HG03378 (cell line): Measurements from ENCODE around the gene MFSD8.
A peak's percentile ranks its signal among the peaks of the same experiment; 100 is the strongest.
"Not testable (repeated sequence)": the region's sequence is repeated elsewhere in the genome, so short reads cannot be mapped to it uniquely, and the experiment has no call there.

Source experiments
- ATAC-seq: cut with Tn5 transposase; IDR thresholded peaks from one replicate; pipeline ENCODE4 v1.9.1; 2021; ENCODE audit warnings: mild to moderate bottlenecking, moderate library complexity; ENCODE audit not compliant: unreplicated experiment

The MFSD8 gene

GRCh38 chr4:127965062-127965802 lies at the start of gene MFSD8, which contains the start of gene ABHD18:
MFSD8 (minus strand) TSS chr4:127965173; CDS start chr4:127965133, 40 bp downstream.
ABHD18 (plus strand) TSS chr4:127965406; CDS start chr4:127982956, 17,550 bp downstream.
- ATAC-seq, result peak; percentile 94

GRCh38 chr4:128009428-128009827 lies 44.5 kb upstream of the MFSD8 start:
- no peak for ATAC-seq

GRCh38 chr4:128006592-128006991 lies 41.6 kb upstream of the MFSD8 start:
- no peak for ATAC-seq

DNA sequence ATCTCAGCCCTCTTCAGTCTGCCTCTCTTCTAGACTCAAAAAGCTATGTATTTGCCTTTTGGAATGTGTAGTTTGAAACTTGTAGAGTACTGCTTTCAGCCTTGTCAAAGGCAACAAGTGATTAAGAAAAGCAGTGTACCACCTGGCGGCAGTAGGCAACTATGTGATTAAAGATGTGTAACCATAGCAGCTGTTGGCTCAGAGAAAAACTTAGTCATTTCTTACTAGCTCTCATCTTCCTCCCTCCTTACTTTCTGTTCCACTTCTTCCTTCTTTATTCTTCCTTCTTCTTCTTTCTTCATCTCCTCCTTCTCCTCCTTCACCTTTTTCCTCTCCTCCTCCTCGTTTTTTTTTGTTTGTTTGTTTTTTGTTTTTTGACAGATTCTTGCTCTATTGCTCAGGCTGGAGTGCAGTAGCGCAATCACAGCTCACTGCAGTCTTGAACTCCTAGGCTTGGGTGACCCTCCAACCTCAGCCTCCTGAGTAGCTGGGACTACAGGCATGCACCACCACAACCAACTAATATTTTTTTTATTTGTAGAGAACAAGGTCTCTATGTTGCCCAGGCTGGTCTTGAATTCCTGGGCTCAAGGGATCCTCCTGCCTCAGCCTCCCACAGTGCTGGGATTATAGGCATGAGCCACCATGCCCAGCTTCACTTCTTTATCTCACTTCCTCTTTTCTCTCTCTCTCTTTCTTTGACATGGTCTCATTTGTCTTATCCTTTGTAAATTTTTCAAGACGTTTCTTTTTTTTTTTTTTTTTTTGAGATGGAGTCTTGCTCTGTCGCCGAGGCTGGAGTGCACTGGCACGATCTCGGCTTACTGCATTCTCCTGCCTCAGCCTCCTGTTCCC lies 32.8 kb upstream of the MFSD8 start:
- ATAC-seq, result peak; percentile 98

- not testable (repeated sequence) for ATAC-seq
Observed at GRCh38 chr4:127996521-127996920, 31.5 kb upstream of the MFSD8 start.

- no peak for ATAC-seq
Observed at GRCh38 chr4:127995776-127996175, 30.8 kb upstream of the MFSD8 start.

DNA sequence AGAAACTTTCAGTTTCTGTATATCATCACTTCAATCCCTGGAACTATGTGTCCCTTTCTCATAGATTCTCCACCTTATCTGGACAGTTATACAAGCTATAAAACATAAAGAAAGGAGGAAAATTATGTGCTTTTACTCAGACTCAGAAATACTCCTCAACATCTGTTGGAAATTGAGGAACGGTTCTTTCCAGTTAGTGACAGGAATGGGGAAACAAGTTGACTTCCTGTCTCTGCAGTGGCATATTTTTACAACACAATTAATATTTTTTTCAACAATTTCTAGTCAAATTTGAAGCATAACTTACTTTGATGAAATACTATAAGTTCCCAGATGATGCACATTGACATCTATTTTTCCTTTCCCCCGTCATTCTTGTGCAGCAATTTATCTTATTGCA lies 28.2 kb upstream of the MFSD8 start:
- ATAC-seq, result no peak

DNA sequence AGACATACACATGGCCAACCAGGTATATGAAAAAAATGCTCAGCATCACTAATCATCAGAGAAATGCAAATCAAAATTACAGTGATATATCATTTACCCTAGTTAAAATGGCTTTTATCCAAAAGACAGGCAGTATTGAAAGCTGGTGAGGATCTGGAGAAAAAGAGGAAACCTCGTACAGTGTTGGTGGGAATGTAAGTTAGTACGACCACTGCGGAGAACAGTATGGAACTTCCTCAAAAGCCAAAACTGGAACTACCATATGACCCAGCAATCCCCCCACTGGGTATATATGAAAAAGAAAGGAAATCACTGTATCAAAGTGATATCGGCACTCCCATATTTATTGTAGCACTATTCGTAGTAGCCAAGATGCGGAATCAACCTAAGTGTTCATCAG lies 23.7 kb upstream of the MFSD8 start:
- ATAC-seq, result no peak

DNA sequence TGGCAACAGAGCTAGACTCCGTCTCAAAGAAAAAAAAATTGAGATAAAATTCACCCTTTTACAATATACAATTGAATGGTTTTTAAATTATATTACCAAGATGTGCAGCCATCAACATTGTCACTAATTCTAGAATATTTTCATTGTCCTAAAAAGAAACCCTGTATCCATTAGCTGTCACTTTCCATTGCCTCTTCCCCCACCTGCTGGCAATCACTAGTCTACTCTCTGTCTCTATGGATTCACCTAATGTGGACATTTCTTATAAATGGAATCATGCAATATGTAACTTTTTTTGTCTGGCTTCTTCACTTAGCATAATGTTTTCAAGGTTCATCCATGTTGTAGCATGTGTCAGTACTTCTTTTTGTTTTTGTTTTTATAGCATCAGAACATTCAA lies 21.0 kb upstream of the MFSD8 start:
- ATAC-seq, result no peak

DNA sequence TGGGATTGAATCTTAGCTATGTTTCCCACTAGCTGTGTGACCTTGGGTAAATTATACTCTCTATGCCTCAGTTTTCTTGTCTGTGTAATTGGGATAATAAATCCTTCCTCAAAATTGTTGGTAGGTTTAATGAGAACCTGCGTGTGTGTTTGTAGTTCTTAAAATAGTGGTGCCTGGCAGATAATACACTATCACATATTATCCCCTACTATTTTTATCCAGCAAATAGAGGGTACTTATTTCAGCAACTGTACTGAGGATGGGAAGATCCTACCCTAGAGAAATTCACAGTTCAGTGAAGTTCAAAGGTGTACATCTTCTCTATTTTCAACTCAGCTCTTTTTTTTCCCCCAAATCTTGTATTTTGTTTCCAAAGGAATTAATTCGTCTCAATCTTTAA lies 17.5 kb upstream of the MFSD8 start:
- no peak for ATAC-seq

DNA sequence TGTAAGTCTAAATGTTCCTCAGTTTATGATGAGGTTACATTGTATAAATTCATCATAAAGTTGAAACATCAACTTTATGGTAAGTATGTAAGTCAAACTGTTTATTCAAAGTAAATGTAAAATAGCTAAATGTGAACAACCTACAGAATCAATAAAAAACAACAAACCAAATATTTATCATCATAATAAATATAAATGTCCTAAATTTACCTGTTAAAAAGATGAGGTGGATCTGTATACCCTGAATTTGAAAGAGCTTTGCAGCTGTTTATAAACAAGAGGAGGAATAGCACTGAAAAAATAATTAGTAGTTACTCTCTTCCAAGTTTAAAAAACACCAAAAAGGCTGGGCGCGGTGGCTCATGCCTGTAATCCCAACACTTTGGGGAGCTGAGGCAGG lies 14.0 kb upstream of the MFSD8 start:
- ATAC-seq, result no peak

DNA sequence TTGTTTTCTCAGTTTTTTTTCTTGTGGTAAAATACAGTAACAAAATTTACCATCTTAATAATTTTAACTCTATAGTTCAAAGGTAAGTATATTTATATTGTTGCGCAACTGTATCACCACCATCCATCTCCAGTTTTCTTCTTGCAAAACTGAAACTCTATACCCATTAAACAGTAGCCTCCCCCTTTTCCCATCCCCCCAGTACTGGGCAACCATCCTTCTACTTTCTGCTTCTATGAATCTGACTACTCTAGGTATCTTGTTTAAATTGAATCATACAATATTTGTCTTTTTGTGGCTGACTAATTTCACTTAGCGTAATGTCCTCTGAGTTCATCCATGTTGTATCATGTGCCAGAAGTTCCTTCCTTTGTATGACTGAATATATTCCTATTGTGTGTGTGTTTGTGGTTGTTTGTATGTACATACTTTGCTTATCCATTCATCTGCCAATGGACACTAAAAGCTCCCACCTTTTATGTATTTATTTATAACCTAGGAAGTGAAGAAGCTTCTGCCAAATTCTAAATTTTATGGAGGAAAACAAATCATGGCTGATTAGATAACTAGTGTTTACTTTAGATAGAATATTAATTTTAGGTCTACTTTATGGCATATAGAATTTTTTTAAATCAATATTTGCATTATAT lies 10.3 kb upstream of the MFSD8 start:
- ATAC-seq, result no peak

- not testable (repeated sequence) for ATAC-seq
Observed at GRCh38 chr4:127970925-127971324, 6.0 kb upstream of the MFSD8 start.

DNA sequence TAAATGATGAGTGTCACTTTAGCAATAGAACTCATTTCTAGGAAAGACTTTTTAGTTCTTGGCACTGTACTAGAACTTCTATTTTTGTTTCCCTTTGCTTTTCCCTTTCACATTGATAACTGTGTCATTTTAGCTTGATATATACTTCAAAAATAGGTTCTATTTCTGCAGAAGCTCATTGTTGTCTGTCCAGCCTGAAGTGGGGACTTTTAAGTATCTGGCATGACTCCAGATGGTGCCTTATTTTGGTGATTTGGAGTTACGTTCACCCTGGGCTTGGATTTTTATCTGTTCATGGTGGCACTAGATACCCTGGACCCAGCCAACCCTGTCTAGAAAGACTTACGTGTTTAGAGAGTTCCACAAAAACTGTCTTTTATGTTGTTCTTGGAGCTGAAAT lies 3.6 kb upstream of the MFSD8 start:
- no peak for ATAC-seq

DNA sequence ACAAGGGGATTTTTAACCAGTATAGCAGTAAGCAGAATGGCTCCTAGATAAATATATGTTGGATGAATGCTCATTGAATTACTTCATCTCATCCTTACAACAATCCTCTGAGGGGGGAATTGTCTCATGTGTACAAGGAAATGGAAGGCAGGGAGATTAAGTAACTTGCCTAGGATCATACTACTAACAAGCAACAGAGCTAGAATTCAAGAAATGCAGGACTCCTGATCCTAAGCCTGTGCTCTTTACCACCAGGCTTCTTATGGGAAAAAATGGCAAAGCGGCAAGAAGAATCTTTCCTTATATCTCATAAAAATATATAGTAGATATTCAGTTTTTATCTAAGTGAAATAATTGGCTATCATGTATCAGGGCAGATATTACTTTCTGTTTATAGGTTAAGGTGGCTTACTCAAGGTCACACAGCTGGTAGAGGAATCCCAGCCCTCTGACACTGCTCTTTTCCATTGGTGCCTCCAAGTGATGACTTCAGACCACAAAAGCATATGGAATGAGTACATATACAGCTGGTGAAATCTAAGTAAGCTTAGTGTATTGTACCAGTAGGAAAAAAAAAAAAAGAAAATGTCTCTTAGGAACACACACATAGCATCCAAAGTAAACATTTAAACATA lies 2.3 kb upstream of the MFSD8 start:
- ATAC-seq, result no peak

DNA sequence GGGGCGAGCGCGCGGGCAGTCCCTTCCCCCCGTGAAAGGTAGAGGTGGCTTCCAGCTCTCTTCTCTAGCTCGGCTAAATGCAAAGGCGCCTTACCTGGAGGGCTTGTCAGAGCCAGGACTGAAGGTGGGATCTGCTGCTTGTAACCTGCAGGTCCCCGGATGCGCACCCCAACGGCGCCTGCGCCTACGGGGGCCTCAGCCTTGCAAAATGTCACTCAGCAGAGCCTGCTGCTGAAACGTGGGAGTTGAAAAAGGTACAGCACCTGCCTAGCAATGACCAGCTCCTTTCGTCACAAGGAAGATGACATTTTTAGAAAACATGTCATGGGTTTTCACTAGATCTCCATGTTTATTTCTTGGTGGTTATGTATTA lies 816 bp upstream of the MFSD8 start:
- peak; percentile 37 for ATAC-seq

DNA sequence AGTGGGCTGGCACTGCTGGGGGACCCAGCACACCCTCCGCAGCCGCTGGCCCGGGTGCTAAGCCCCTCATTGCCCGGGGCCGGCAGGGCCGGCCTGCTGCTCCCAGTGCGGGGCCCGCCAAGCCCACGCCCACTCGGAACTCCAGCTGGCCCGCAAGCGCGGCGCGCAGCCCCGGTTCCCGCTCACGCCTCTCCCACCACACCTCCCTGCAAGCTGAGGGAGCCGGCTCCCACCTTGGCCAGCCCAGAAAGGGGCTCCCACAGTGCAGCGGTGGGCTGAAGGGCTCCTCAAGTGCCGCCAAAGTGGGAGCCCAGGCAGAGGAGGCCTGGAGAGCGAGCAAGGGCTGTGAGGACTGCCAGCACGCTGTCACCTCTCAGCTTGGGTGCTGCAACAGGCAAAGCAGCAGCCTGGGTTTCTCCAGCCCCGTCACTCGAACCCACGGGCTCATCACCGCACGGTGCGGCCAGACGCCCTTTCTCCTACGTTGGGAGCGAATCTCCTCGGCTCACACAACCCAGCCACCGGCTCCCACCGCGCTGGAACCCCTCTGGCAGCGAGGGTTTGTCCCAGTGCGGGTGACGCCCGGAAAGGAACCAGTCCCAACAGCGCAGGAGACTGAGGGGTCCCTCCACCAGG lies 429 bp downstream of the MFSD8 start:
- ATAC-seq, result peak; percentile 30

GRCh38 chr4:127963633-127964398 lies 1.2 kb downstream of the MFSD8 start:
- not testable (repeated sequence) for ATAC-seq

DNA sequence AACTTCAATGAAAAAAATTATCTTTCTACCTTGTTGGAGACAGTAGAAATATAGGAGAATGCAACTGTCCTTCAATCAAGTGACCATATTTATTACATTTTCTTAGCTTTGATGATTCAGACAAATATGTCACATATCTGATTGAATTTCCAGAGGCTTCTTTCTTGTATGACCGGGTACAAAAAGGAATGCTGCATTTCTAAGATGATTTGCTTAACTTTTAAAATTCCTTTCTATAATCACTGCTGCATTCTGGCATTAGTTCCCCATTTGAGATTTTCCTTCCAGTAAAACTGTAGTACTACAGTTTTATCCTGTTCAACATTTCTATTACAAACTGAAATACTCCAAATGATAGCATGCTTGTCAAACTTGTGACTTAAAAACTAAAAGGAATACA lies 5.2 kb downstream of the MFSD8 start:
- ATAC-seq, result no peak

GRCh38 chr4:127957105-127957504 lies 7.9 kb downstream of the MFSD8 start:
- ATAC-seq, result no peak
